Muscle of back (tissue), 11 donors: ENCODE results near the gene VPS25. TPM values are rescaled to one million over a fixed set of nuclear protein-coding genes. Genes with fewer than 3 reads are reported as not detected.
A peak's percentile ranks its signal among the peaks of the same experiment; 100 is the strongest.
"Not testable (repeated sequence)": the region's sequence is repeated elsewhere in the genome, so short reads cannot be mapped to it uniquely, and the experiment has no call there.

Experiments used
- DNase-seq, 3 donors: peaks; one replicate each; pipeline versions ENCODE4 v3.0.0 to v3.0.0-alpha.2; 2013
- polyA plus RNA-seq, 10 donors: library from polyadenylated mRNA; unstranded; fragments of 120-200 nt; gene quantifications; one replicate each; pipeline ENCODE4 v1.2.1, GENCODE V29; 2013; ENCODE audit not compliant: insufficient read length in 10 of 10

The VPS25 gene
- polyA plus RNA-seq, 10 donors = 26.0 to 38.5 (median 31.9) TPM

- DNase-seq = no peak
Measured at GRCh38 chr17:42761638-42762037, 11.6 kb upstream of the VPS25 start.

GRCh38 chr17:42766124-42766523, 7.1 kb upstream of the VPS25 start:
- DNase-seq = no peak

GRCh38 chr17:42767512-42767911, 5.7 kb upstream of the VPS25 start:
- no peak for DNase-seq

GRCh38 chr17:42768006-42768405, 5.2 kb upstream of the VPS25 start:
- DNase-seq = not testable (repeated sequence)

- not testable (repeated sequence) for DNase-seq
Measured at GRCh38 chr17:42769964-42770363, 3.3 kb upstream of the VPS25 start.

- DNase-seq = no peak
Measured at GRCh38 chr17:42772945-42773289, 332 bp upstream of the VPS25 start.

- DNase-seq = no peak
Measured at GRCh38 chr17:42774066-42774745, 957 bp downstream of the VPS25 start.

- DNase-seq = no peak
Measured at GRCh38 chr17:42775534-42776098, 2.4 kb downstream of the VPS25 start.

- DNase-seq = no peak
Measured at GRCh38 chr17:42778570-42778969, 5.3 kb downstream of the VPS25 start.

- DNase-seq = no peak
Measured at GRCh38 chr17:42779304-42779935, 6.2 kb downstream of the VPS25 start.

- peak in 1 of 3 donors; percentile 62 for DNase-seq
Measured at GRCh38 chr17:42779936-42780850, 6.9 kb downstream of the VPS25 start, which contains the start of gene WNK4. Gene WNK4 (plus strand): TSS chr17:42780610. CDS start chr17:42780699, 89 bp downstream.

GRCh38 chr17:42780851-42781638, 7.8 kb downstream of the VPS25 start:
- DNase-seq = no peak

GRCh38 chr17:42781639-42782165, 8.5 kb downstream of the VPS25 start:
- no peak for DNase-seq

- no peak for DNase-seq
Measured at GRCh38 chr17:42782166-42783061, 9.2 kb downstream of the VPS25 start.

- peak in 1 of 3 donors; percentile 68 for DNase-seq
Measured at GRCh38 chr17:42783062-42783790, 10.0 kb downstream of the VPS25 start.

- DNase-seq = no peak
Measured at GRCh38 chr17:42783791-42784138, 10.5 kb downstream of the VPS25 start.

- DNase-seq = no peak
Measured at GRCh38 chr17:42784409-42784808, 11.2 kb downstream of the VPS25 start.

GRCh38 chr17:42784811-42785592, 11.8 kb downstream of the VPS25 start:
- DNase-seq = no peak

GRCh38 chr17:42787266-42787665, 14.0 kb downstream of the VPS25 start:
- no peak for DNase-seq
